GM08714 (cell line): ENCODE results near the gene CCT5.

ENCODE experiments used
- H3K4me3 ChIP-seq: fragments of 200-500 bp; sonication (Bioruptor generic); 2 replicates; pipeline ENCODE4 v1.5.1; 2014; ENCODE audit warnings: mild to moderate bottlenecking, low read length, inconsistent platforms
- ZNF274 ChIP-seq: IDR thresholded peaks from 2 replicates; pipeline ENCODE4 v1.6.1; 2012; ENCODE audit warnings: mild to moderate bottlenecking, low read depth, low read length

CCT5 gene

GRCh38 chr5:10311595-10312425 lies 61.7 kb downstream of the CCT5 start:
- TF ChIP-seq ZNF274, result no peak
- no peak overlapping the region for H3K4me3 ChIP-seq

- H3K4me3 ChIP-seq, result no peak overlapping the region
- no peak for TF ChIP-seq ZNF274
These were observed 65.1 kb downstream of the CCT5 start for GRCh38 chr5:10315201-10315600.
